ENCODE measurements around the gene ITGA6. TPM values are rescaled to one million over a fixed set of nuclear protein-coding genes. Genes with fewer than 3 reads are reported as not detected.

The ITGA6 gene
- 350 and 584 TPM in 2 replicates for total RNA-seq

DNA sequence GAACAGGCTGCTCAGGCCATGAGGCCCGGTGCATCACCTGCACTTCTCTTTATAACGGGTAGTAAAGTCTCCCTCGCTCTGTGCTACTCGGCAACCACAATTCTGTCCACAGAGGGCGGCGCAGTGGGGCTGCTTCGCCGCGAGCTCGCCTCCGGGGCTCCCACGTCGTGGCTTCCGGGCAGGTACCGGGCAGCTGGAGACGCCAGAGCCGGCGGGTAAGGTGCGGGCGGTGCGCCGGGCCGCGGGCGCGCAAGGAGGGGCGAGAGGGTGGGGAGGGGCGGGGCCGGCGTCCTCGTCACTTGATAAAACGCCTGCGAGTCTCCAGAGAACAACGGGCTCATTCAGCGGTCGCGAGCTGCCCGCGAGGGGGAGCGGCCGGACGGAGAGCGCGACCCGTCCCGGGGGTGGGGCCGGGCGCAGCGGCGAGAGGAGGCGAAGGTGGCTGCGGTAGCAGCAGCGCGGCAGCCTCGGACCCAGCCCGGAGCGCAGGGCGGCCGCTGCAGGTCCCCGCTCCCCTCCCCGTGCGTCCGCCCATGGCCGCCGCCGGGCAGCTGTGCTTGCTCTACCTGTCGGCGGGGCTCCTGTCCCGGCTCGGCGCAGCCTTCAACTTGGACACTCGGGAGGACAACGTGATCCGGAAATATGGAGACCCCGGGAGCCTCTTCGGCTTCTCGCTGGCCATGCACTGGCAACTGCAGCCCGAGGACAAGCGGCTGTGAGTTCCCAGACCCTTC is at the start of gene ITGA6:
ITGA6 (plus strand) TSS at position 331 of the 734 bp plus-strand sequence.

Other genes with a start within 250 kb of the ITGA6 start
- gene PDK1, start 128.5 kb downstream of the ITGA6 start, total RNA-seq: 18.5 and 19.9 TPM in 2 replicates